Mucosa of rectum (tissue), 2 donors: Measurements from ENCODE around the gene OTOG.
"Not testable (repeated sequence)": the region's sequence is repeated elsewhere in the genome, so short reads cannot be mapped to it uniquely, and the experiment has no call there.

Experiments used
- H3K27ac ChIP-seq, 2 donors: one replicate each; pipeline ENCODE4 v1.7.0; 2013; ENCODE audit warnings: inconsistent platforms in 2 of 2, low read depth in 2 of 2, low read length in 2 of 2
- H3K27me3 ChIP-seq, 2 donors: one replicate each; pipeline ENCODE4 v1.7.0; 2013; ENCODE audit warnings: low read length in 2 of 2; ENCODE audit not compliant: control insufficient read depth in 2 of 2, insufficient read depth in 2 of 2
- H3K36me3 ChIP-seq, 2 donors: one replicate each; pipeline ENCODE4 v1.7.0; 2013; ENCODE audit warnings: low read length in 2 of 2; ENCODE audit not compliant: control insufficient read depth in 2 of 2, insufficient read depth in 2 of 2
- H3K4me1 ChIP-seq, 2 donors: one replicate each; pipeline ENCODE4 v1.7.0; 2013; ENCODE audit warnings: low read length in 2 of 2, mild to moderate bottlenecking in 1 of 2; ENCODE audit not compliant: control insufficient read depth in 2 of 2, insufficient read depth in 2 of 2
- H3K4me3 ChIP-seq, 2 donors: one replicate each; pipeline ENCODE4 v1.7.0; 2013; ENCODE audit warnings: low read length in 2 of 2
- H3K9ac ChIP-seq, 2 donors: one replicate each; pipeline ENCODE4 v1.7.0; 2013; ENCODE audit warnings: low read length in 2 of 2, low read depth in 1 of 2, mild to moderate bottlenecking in 1 of 2
- H3K9me3 ChIP-seq, 2 donors: one replicate each; pipeline ENCODE4 v1.7.0; 2013; ENCODE audit warnings: low read length in 2 of 2; ENCODE audit not compliant: control insufficient read depth in 2 of 2
- donor health status: healthy.
- donor health status: Normal muscosa, but diverticular disease.

Gene OTOG

DNA sequence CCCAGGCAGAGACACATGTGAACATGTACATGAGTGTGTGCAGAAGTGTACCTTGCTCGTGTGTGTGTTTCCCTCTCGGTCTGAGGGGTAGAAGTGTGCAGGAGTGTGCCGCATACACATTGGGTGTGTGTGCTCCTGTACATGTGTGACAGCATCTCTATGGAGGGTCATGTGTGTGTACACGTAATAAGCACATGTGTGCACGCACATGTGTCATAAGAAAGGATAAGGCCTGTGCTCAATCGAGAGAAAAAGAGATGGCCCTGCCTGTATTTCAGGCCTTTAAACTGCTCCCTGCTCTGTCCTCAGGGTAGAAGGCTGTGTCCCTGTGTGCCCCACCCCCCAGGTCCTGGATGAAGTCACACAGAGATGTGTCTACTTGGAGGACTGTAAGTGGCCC is 61.8 kb downstream of the OTOG start:
- H3K9ac ChIP-seq = no peak overlapping the region

DNA sequence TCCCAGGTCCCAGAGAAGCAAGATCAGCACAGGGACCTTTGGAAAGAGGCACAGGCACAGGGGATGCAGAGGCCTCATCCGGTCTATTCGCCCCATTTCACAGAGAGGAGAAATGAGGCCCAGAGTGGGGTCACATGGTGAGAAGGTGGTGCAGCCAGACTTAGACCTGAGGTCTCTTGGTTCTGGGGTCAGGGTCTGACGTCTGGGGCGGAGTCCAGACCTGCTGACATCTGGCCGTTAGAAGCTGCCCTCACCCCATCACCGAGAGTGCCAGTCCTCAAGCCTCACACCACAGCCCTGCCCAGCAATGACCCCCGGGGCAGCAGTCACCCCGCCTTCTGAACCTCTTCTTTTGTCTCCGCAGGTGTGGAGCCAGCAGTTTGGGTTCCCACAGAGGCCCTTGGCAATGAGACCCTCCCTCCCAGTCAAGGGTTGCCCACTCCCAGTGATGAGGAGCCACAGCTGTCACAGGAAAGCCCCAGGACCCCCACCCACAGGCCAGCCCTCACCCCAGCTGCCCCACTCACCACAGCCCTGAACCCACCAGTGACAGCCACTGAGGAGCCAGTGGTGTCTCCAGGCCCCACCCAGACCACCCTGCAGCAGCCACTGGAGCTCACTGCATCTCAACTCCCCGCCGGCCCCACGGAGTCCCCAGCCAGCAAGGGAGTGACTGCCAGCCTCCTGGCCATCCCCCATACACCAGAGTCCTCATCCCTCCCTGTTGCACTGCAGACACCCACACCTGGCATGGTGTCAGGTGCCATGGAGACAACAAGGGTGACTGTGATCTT is 62.4 kb downstream of the OTOG start:
- H3K27me3 ChIP-seq = no peaks in the 10 kb centered on the region
- no peaks in the 10 kb centered on the region for H3K4me1 ChIP-seq
- H3K4me3 ChIP-seq = no peak overlapping the region
- H3K9me3 ChIP-seq = no peaks in the 10 kb centered on the region
- H3K36me3 ChIP-seq = no peaks in the 10 kb centered on the region
- H3K9ac ChIP-seq = no peak overlapping the region
- H3K27ac ChIP-seq = no peak overlapping the region

More for the DNA sequence above, 61.8 kb downstream of the OTOG start:
- H3K4me1 ChIP-seq = no peaks in the 10 kb centered on the region
- no peaks in the 10 kb centered on the region for H3K27me3 ChIP-seq
- no peak overlapping the region for H3K27ac ChIP-seq
- H3K4me3 ChIP-seq = no peak overlapping the region
- no peaks in the 10 kb centered on the region for H3K36me3 ChIP-seq
- H3K9me3 ChIP-seq = no peaks in the 10 kb centered on the region

GRCh38 chr11:17610085-17610894 is 63.2 kb downstream of the OTOG start:
- H3K4me3 ChIP-seq = no peak overlapping the region
- no peaks in the 10 kb centered on the region for H3K4me1 ChIP-seq
- no peaks in the 10 kb centered on the region for H3K36me3 ChIP-seq
- H3K9ac ChIP-seq = no peak overlapping the region
- H3K27ac ChIP-seq = no peak overlapping the region
- no peaks in the 10 kb centered on the region for H3K27me3 ChIP-seq
- no peaks in the 10 kb centered on the region for H3K9me3 ChIP-seq

GRCh38 chr11:17611049-17611448 is 64.0 kb downstream of the OTOG start:
- Histone ChIP-seq H3K36me3 (no peaks in the 10 kb centered on the region), H3K9me3 (no peaks in the 10 kb centered on the region), H3K4me3 (no peak overlapping the region), H3K4me1 (no peaks in the 10 kb centered on the region), H3K27me3 (no peaks in the 10 kb centered on the region), H3K27ac (no peak overlapping the region), H3K9ac (no peak overlapping the region)

- no peak overlapping the region for H3K27ac ChIP-seq
- no peaks in the 10 kb centered on the region for H3K36me3 ChIP-seq
- no peaks in the 10 kb centered on the region for H3K9me3 ChIP-seq
- H3K4me3 ChIP-seq = no peak overlapping the region
- no peaks in the 10 kb centered on the region for H3K27me3 ChIP-seq
- no peak overlapping the region for H3K9ac ChIP-seq
- no peaks in the 10 kb centered on the region for H3K4me1 ChIP-seq
Measured at GRCh38 chr11:17611503-17612220, 64.6 kb downstream of the OTOG start.

- H3K9ac ChIP-seq = no peak overlapping the region
- no peaks in the 10 kb centered on the region for H3K4me1 ChIP-seq
- no peaks in the 10 kb centered on the region for H3K36me3 ChIP-seq
- no peak overlapping the region for H3K27ac ChIP-seq
- no peaks in the 10 kb centered on the region for H3K9me3 ChIP-seq
- no peak overlapping the region for H3K4me3 ChIP-seq
- no peaks in the 10 kb centered on the region for H3K27me3 ChIP-seq
Measured at GRCh38 chr11:17612221-17613188, 65.4 kb downstream of the OTOG start.

GRCh38 chr11:17613428-17613962 is 66.4 kb downstream of the OTOG start:
- Histone ChIP-seq H3K4me1 (no peaks in the 10 kb centered on the region), H3K9me3 (no peaks in the 10 kb centered on the region), H3K36me3 (no peaks in the 10 kb centered on the region), H3K27ac (no peak overlapping the region), H3K9ac (no peak overlapping the region), H3K27me3 (no peaks in the 10 kb centered on the region), H3K4me3 (no peak overlapping the region)

DNA sequence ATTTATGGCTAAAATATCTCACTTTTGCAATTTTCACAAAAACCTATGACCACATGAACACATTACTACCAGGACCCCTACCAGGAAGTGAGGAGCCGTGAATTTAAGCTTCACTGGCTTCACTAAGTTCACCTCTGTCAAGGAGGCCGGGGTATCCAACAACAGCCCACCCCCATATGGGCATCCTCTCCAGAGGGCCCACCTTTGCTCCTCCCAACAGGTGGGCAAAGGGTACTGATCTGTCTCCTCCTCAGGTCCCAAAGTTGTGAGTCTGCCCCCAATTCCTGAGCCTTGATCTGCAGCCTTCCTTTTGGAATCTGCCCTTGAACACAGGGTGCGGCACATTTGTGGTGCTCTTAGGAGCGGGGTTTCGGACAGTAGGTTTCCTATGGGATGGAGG is 66.9 kb downstream of the OTOG start:
- no peak overlapping the region for H3K9ac ChIP-seq
- no peaks in the 10 kb centered on the region for H3K27me3 ChIP-seq
- no peaks in the 10 kb centered on the region for H3K9me3 ChIP-seq
- H3K27ac ChIP-seq = no peak overlapping the region
- H3K4me1 ChIP-seq = no peaks in the 10 kb centered on the region
- no peak overlapping the region for H3K4me3 ChIP-seq
- no peaks in the 10 kb centered on the region for H3K36me3 ChIP-seq

DNA sequence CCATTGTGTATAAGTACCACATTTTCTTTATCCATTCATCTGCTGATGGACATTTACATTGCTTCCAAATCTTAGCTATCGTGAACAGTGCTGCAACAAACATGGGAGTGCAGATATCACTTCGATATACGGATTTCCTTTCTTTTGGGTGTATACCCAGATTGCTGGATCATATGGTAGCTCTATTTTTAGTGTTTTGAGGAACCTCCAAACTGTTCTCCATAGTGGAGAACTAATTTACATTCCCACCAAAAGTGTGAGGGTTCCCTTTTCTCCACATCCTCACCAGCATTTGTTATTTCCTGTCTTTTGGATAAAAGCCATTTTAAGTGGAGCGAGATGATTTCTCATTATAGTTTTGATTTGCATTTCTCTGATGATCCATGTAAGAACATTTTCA is 75.7 kb downstream of the OTOG start:
- not testable (repeated sequence) for H3K9ac ChIP-seq, H3K36me3 ChIP-seq, H3K9me3 ChIP-seq, H3K4me3 ChIP-seq, H3K27me3 ChIP-seq, H3K27ac ChIP-seq, H3K4me1 ChIP-seq
